Activated CD4-positive, alpha-beta T cell treated with anti-CD3 and anti-CD28 coated beads, Interleukin-2, amount 10 ng/mL, durations not matched to agents 24 days and 14 days (primary cell): ENCODE data around the gene CEP70. TPM values are rescaled to one million over a fixed set of nuclear protein-coding genes. Genes with fewer than 3 reads are reported as not detected.
"Not testable (repeated sequence)": the region's sequence is repeated elsewhere in the genome, so short reads cannot be mapped to it uniquely, and the experiment has no call there.

Experiments
- DNase-seq: peaks from one replicate; pipeline ENCODE4 v3.0.0; 2022
- H3K27ac Mint-ChIP-seq: one replicate; pipeline ENCODE4 v1.8.0; 2022; ENCODE audit warnings: mild to moderate bottlenecking, mixed read lengths
- H3K27me3 Mint-ChIP-seq: one replicate; pipeline ENCODE4 v1.8.0; 2022; ENCODE audit warnings: mixed read lengths
- H3K36me3 Mint-ChIP-seq: one replicate; pipeline ENCODE4 v1.8.0; 2022; ENCODE audit warnings: low read depth, mild to moderate bottlenecking, mixed read lengths
- H3K4me1 Mint-ChIP-seq: one replicate; pipeline ENCODE4 v1.8.0; 2021; ENCODE audit warnings: mixed read lengths
- H3K4me3 Mint-ChIP-seq: one replicate; pipeline ENCODE4 v1.8.0; 2022; ENCODE audit warnings: mild to moderate bottlenecking, moderate library complexity, mixed read lengths
- H3K9me3 Mint-ChIP-seq: one replicate; pipeline ENCODE4 v1.8.0; 2021; ENCODE audit warnings: mixed read lengths
- intact Hi-C: fragments of 100-400 bp; cut with micrococcal nuclease; formaldehyde crosslinking; loops from one replicate; pipeline ENCODE4 v1.15.1; 2023
- total RNA-seq: library from RNA; stranded (reverse); gene quantifications from 2 replicates; pipeline ENCODE4 v1.2.3, GENCODE V29; 2022

CEP70 gene
- total RNA-seq, 1 donor from 2014 or later, result 4.8 TPM

DNA sequence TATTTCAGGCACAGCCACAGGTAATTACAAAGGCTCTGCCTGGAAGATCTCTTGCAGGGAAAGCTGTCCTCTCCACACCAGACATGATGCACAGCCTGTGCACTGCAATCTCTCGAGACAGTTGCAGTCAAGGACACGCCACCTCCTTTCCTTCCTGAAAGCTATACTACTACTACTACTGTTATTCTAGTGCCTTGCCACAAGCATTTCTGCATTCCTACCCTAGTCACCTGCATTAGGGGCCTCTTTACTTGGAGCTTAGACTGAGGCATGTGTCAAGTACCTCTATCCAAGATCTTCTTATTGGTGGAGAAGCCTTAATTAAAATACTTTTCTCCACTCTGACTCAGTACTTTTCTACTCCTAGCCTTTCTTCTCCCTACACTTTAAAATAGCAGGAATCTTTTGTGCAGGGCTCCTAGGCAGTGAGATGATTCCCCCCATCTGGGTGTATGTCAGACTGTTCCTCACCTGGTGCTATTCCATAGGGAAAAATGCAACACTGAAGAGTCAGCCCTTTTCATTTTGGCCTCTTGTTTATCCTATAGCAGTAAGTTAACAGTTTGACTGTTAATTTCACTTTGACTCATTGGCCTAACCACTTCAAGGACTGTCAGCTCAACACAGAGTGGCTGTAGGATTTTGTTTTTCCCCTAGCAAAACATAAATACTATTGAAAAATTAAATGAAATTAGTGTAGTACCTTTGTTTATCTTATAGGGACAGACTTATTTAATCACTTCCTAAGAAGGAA lies 80.8 kb downstream of the CEP70 start:
- Mint-ChIP-seq H3K4me3 (peak overlapping the region; percentile 37), H3K27me3 (no peaks in the 10 kb centered on the region), H3K36me3 (peaks cover 13% of the 10 kb centered on the region), H3K4me1 (peaks cover 24% of the 10 kb centered on the region), H3K27ac (peak overlapping the region; percentile 80), H3K9me3 (peaks cover 4% of the 10 kb centered on the region)
- intact Hi-C loops, result loop anchor here (1.0 to 5.0 kb wide), 3 partner anchors 59 to 321 kb away; partner anchors contain the start of genes CEP70 and PIK3CB
- DNase-seq, result peak; percentile 73

DNA sequence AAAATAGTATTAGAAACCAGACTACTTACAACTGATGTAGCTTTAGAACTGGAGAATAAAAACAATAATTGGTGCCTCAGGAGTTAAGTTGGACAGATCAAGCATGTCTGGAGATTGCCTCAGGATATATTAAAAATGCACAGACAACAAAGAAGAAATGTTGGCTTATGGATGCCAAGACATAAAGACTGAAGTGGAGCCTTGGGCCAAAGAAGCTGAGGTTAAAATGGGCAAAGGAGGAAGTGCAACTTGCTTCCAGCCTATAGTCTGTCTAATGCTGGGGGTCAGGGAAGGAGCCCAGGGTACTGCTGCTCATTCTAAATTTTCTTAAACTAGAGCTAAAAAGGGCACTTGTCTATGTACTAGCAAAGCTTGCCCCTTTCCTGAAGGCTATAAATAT lies 82.1 kb downstream of the CEP70 start:
- Mint-ChIP-seq H3K36me3 (peaks cover 8% of the 10 kb centered on the region), H3K27ac (no peak overlapping the region), H3K27me3 (no peaks in the 10 kb centered on the region), H3K4me1 (peaks cover 24% of the 10 kb centered on the region), H3K9me3 (peaks cover 4% of the 10 kb centered on the region), H3K4me3 (no peak overlapping the region)
- intact Hi-C loops, result loop anchor here (5.0 kb wide), 1 partner anchor 60 kb away; no protein-coding TSS in a partner anchor
- no peak for DNase-seq

- H3K4me3 Mint-ChIP-seq, result no peak overlapping the region
- peaks cover 24% of the 10 kb centered on the region for H3K4me1 Mint-ChIP-seq
- H3K27ac Mint-ChIP-seq, result no peak overlapping the region
- H3K36me3 Mint-ChIP-seq, result no peaks in the 10 kb centered on the region
- no peaks in the 10 kb centered on the region for H3K9me3 Mint-ChIP-seq
- no peak for DNase-seq
- intact Hi-C loops, result no loop called here
- no peaks in the 10 kb centered on the region for H3K27me3 Mint-ChIP-seq
Observed at GRCh38 chr3:138509586-138509985, 84.5 kb downstream of the CEP70 start.

- DNase-seq, result no peak
- no peaks in the 10 kb centered on the region for H3K9me3 Mint-ChIP-seq
- no peaks in the 10 kb centered on the region for H3K27me3 Mint-ChIP-seq
- H3K4me1 Mint-ChIP-seq, result peaks cover 12% of the 10 kb centered on the region
- no peak overlapping the region for H3K27ac Mint-ChIP-seq
- intact Hi-C loops, result no loop called here
- H3K4me3 Mint-ChIP-seq, result no peak overlapping the region
- peaks cover 2% of the 10 kb centered on the region for H3K36me3 Mint-ChIP-seq
Observed at GRCh38 chr3:138507524-138507923, 86.5 kb downstream of the CEP70 start.

- no peak for DNase-seq
- Mint-ChIP-seq H3K36me3 (peaks cover 2% of the 10 kb centered on the region), H3K9me3 (no peaks in the 10 kb centered on the region), H3K27ac (no peak overlapping the region), H3K4me3 (no peak overlapping the region), H3K27me3 (no peaks in the 10 kb centered on the region), H3K4me1 (peaks cover 8% of the 10 kb centered on the region)
- intact Hi-C loops, result no loop called here
Observed at GRCh38 chr3:138498991-138499390, 95.1 kb downstream of the CEP70 start.

DNA sequence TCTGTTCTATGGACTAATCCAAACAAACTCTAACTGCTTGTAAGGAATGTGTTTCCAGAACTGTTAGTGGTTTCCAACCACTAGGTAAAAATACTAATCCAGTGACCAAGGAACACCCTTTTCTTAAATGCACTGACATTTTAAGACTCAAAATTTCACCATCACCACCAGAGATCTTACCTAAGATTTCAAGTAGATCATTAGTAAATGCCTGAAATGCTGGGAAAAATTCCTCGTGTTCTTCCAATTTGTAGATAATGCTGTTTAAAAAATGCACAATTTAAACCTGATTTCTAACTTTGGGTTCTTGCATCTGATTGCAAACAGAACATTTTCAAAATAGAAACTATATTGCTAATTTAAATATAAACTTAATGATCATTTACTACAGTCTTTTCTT lies 96.2 kb downstream of the CEP70 start:
- peaks cover 9% of the 10 kb centered on the region for H3K4me1 Mint-ChIP-seq
- intact Hi-C loops, result no loop called here
- no peak overlapping the region for H3K27ac Mint-ChIP-seq
- peaks cover 1% of the 10 kb centered on the region for H3K36me3 Mint-ChIP-seq
- H3K9me3 Mint-ChIP-seq, result no peaks in the 10 kb centered on the region
- H3K4me3 Mint-ChIP-seq, result no peak overlapping the region
- no peak for DNase-seq
- H3K27me3 Mint-ChIP-seq, result no peaks in the 10 kb centered on the region

GRCh38 chr3:138497021-138497420 lies 97.0 kb downstream of the CEP70 start:
- DNase-seq, result no peak
- no peaks in the 10 kb centered on the region for H3K27me3 Mint-ChIP-seq
- H3K27ac Mint-ChIP-seq, result no peak overlapping the region
- no peak overlapping the region for H3K4me3 Mint-ChIP-seq
- H3K4me1 Mint-ChIP-seq, result peaks cover 9% of the 10 kb centered on the region
- no peaks in the 10 kb centered on the region for H3K9me3 Mint-ChIP-seq
- intact Hi-C loops, result no loop called here
- H3K36me3 Mint-ChIP-seq, result peaks cover 1% of the 10 kb centered on the region

DNA sequence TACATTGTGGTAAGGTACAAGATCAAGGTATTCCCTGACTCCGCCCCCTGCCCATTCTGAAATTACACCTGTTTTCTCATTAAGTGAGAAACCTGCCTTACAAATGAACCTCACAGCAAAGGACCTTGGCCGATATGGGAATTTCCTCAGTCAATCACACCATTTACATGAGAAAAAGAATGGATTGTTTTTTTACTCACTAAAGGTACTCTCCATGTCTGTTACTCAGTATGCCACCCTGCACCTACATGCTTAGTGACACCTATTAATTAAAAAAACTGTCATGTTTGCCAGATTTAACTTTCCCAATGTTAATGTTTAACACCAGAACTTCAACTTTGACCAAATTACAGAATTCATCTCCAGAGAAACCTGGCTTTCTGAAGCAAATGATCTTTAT lies 97.6 kb downstream of the CEP70 start:
- H3K27me3 Mint-ChIP-seq, result no peaks in the 10 kb centered on the region
- DNase-seq, result no peak
- intact Hi-C loops, result no loop called here
- no peak overlapping the region for H3K27ac Mint-ChIP-seq
- no peaks in the 10 kb centered on the region for H3K9me3 Mint-ChIP-seq
- peaks cover 9% of the 10 kb centered on the region for H3K4me1 Mint-ChIP-seq
- peaks cover 1% of the 10 kb centered on the region for H3K36me3 Mint-ChIP-seq
- H3K4me3 Mint-ChIP-seq, result no peak overlapping the region

GRCh38 chr3:138495638-138496037 lies 98.4 kb downstream of the CEP70 start:
- H3K36me3 Mint-ChIP-seq, H3K4me1 Mint-ChIP-seq, intact Hi-C loops: not testable (repeated sequence)

GRCh38 chr3:138494607-138494929 lies 99.5 kb downstream of the CEP70 start:
- intact Hi-C loops, result no loop called here
- H3K27ac Mint-ChIP-seq, result no peak overlapping the region
- peaks cover 9% of the 10 kb centered on the region for H3K4me1 Mint-ChIP-seq
- peaks cover 1% of the 10 kb centered on the region for H3K36me3 Mint-ChIP-seq
- H3K9me3 Mint-ChIP-seq, result no peaks in the 10 kb centered on the region
- H3K4me3 Mint-ChIP-seq, result no peak overlapping the region
- no peaks in the 10 kb centered on the region for H3K27me3 Mint-ChIP-seq
- no peak for DNase-seq

More at GRCh38 chr3:138495638-138496037, 98.4 kb downstream of the CEP70 start:
- not testable (repeated sequence) for H3K27me3 Mint-ChIP-seq, H3K9me3 Mint-ChIP-seq, DNase-seq, H3K27ac Mint-ChIP-seq, H3K4me3 Mint-ChIP-seq

GRCh38 chr3:138493804-138494606 lies 100.1 kb downstream of the CEP70 start:
- Mint-ChIP-seq H3K27ac (no peak overlapping the region), H3K4me1 (peaks cover 9% of the 10 kb centered on the region), H3K27me3 (no peaks in the 10 kb centered on the region), H3K36me3 (peaks cover 3% of the 10 kb centered on the region), H3K9me3 (peaks cover 1% of the 10 kb centered on the region), H3K4me3 (no peak overlapping the region)
- intact Hi-C loops, result no loop called here
- no peak for DNase-seq

- Mint-ChIP-seq H3K4me3 (no peak overlapping the region), H3K9me3 (peaks cover 6% of the 10 kb centered on the region), H3K36me3 (peaks cover 6% of the 10 kb centered on the region), H3K4me1 (peaks cover 9% of the 10 kb centered on the region), H3K27ac (no peak overlapping the region), H3K27me3 (no peaks in the 10 kb centered on the region)
- intact Hi-C loops, result no loop called here
- DNase-seq, result no peak
Observed at GRCh38 chr3:138492980-138493675, 100.9 kb downstream of the CEP70 start.

DNA sequence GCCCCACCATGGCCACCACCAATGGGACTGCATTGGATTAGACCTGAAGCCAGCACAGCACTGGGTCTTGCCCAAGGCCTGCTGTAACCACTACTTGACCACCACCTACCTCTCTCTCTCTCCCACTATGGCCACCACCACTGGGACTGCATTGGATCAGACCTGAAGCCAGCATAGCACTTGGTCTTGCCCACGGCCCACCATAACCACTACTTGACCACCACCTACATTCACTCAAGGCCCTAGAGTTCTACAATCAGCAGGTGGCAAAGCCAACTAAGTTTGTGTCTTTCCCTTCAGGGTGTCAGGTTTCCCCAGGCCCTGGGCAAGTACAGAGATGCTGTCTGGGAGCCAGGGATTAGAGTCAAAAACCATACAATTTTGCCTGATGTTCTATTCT lies 102.1 kb downstream of the CEP70 start:
- no peak for DNase-seq
- peaks cover 15% of the 10 kb centered on the region for H3K9me3 Mint-ChIP-seq
- no peak overlapping the region for H3K4me3 Mint-ChIP-seq
- no peak overlapping the region for H3K27ac Mint-ChIP-seq
- peaks cover 9% of the 10 kb centered on the region for H3K4me1 Mint-ChIP-seq
- intact Hi-C loops, result no loop called here
- H3K36me3 Mint-ChIP-seq, result peaks cover 8% of the 10 kb centered on the region
- no peaks in the 10 kb centered on the region for H3K27me3 Mint-ChIP-seq

- intact Hi-C loops, H3K36me3 Mint-ChIP-seq, DNase-seq, H3K27me3 Mint-ChIP-seq, H3K4me1 Mint-ChIP-seq, H3K4me3 Mint-ChIP-seq, H3K27ac Mint-ChIP-seq: not testable (repeated sequence)
- H3K9me3 Mint-ChIP-seq, result peaks cover 24% of the 10 kb centered on the region
Observed at GRCh38 chr3:138486580-138486979, 107.5 kb downstream of the CEP70 start.
